AG04449 (cell line): ENCODE measurements around the gene RPL32.
"Not testable (repeated sequence)": the region's sequence is repeated elsewhere in the genome, so short reads cannot be mapped to it uniquely, and the experiment has no call there.

ENCODE experiments used
- CTCF ChIA-PET: fragments of 350-600 bp; formaldehyde crosslinking; extraction: SDS; loops from one replicate; lab custom pipeline; 2021; ENCODE audit warnings: antibody characterized with exemption; lab: Yijun Ruan, JAX
- POLR2A ChIA-PET: fragments of 400-600, 350-600 bp; formaldehyde crosslinking; extraction: SDS; loops from one replicate; lab custom pipeline; 2020; ENCODE audit warnings: antibody characterized with exemption, inconsistent platforms; lab: Yijun Ruan, JAX
- DNase-seq: peaks from one replicate; pipeline ENCODE4 v3.0.0-alpha.2; 2010; ENCODE audit warnings: low read depth, low spot score
- H3K4me3 ChIP-seq: 2 replicates; pipeline ENCODE4 v1.5.1; 2011; ENCODE audit warnings: low read depth, mild to moderate bottlenecking, control low read depth, low read length
- CTCF ChIP-seq: IDR thresholded peaks from one replicate; pipeline ENCODE4 v1.5.1; 2011; ENCODE audit warnings: mild to moderate bottlenecking, moderate library complexity, low read length, control low read depth, inconsistent platforms; ENCODE audit not compliant: insufficient read depth; ENCODE audit errors: missing control alignments

Gene RPL32

DNA sequence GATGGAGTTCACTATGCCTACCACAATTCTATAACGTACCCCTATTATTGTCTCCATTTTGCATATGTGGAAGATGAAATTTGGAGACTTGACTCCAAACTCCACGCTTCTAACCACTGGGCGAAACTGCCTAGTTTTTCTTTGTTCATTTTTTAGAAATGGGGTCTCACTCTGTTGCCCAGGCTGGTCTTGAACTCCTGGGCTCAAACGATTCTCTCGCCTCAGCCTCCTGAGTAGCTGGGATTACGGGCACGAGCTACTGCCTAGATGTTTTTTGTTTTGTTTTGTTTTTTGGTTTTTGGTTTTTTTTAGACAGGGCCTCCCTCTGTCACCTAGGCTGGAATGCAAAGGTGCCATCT lies 584 bp upstream of the RPL32 start:
- ChIA-PET POLR2A (interaction anchor here (0.7 to 2.1 kb wide), 3 partner anchors 9 to 12 kb away, joined by 3 to 7 read pairs (median 5); no protein-coding TSS in a partner anchor), CTCF (interaction anchor here (0.7 to 4.6 kb wide), 39 partner anchors 11 to 283 kb away, joined by 3 to 85 read pairs (median 5); partner anchors contain the start of genes CAND2 and RAF1)
- TF ChIP-seq CTCF = no peak
- H3K4me3 ChIP-seq = 0 out of 2 replicates have a peak overlapping the region, but pooled peaks have one; percentile 21
- no peak for DNase-seq

DNA sequence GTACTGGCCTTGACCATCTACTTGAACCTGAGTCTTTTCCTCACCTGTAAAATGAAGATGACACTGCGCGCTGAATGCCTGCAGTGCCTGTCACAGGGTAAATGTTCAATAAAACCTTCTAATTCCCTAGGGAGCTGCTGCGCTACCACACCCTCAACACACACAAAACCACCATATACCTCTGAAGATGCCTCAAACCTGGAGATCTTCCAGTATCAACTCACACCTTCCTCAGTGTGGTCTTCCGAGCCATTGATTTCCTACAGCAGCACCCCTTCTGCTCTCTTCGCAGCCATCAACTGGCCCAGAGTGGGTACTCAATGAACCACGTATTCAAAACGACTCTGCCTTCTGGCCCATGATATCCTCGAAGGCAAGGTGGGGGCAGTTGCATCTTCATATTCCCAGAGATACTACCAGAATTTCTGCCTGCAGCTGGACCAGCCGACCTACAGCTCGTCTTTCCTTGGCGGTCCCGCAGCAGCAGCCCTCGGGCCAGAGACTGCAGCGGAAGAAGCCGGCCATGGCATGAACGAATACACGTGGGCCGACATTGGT lies 695 bp downstream of the RPL32 start:
- ChIA-PET CTCF (interaction anchor here (0.6 to 4.6 kb wide), 19 partner anchors 11 to 165 kb away, joined by 3 to 85 read pairs (median 7); partner anchors contain the start of gene CAND2), POLR2A (interaction anchor here (0.6 to 2.1 kb wide), 5 partner anchors 8 to 158 kb away, joined by 3 to 7 read pairs (median 4); no protein-coding TSS in a partner anchor)
- DNase-seq = no peak
- no peak for TF ChIP-seq CTCF
- peak overlapping the region; percentile 98 for H3K4me3 ChIP-seq

- ChIA-PET CTCF (interaction anchor here (0.6 to 4.6 kb wide), 8 partner anchors 11 to 133 kb away, joined by 3 to 85 read pairs (median 8); partner anchors contain the start of gene CAND2), POLR2A (interaction anchor here (0.6 to 1.8 kb wide), 2 partner anchors 10 to 144 kb away, joined by 3 to 5 read pairs; no protein-coding TSS in a partner anchor)
- DNase-seq = not testable (repeated sequence)
- peak overlapping the region; percentile 98 for H3K4me3 ChIP-seq
Measured at GRCh38 chr3:12840148-12840547, 1.2 kb downstream of the RPL32 start.

DNA sequence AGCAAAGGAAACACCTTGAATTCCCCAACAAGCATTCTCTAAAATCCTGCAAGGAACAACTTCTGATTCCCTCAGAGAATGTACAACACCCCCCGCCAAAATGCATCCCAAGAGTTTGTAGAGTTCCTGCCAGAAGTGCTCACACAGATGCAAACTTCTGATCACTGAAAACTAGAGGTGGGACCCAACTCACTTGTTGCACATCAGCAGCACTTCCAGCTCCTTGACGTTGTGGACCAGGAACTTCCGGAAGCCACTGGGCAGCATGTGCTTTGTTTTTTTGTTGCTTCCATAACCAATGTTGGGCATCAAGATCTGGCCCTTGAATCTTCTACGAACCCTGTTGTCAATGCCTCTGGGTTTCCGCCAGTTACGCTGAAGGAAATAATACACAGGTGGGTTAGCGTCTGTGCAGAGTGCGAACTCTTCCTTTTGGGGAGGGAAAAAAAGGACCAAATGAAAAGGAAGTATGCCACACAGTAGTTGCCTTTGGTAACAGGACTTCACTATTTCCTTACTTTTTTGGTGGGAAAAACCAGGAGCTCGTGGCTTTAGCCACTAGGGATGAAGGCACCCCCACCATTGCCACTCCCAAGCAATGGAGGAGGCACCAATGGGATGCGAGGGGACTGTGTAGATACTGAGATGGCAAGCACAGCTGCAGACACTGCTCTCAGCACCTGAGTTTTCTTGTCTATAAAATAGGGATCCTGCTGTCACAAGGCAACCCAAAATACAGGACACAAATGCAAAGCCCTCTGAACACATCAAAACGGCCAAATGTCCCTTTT lies 2.0 kb downstream of the RPL32 start:
- ChIA-PET POLR2A (no interaction called here), CTCF (interaction anchor here (0.6 to 4.6 kb wide), 4 partner anchors 10 to 53 kb away, joined by 3 to 85 read pairs (median 6); no protein-coding TSS in a partner anchor)
- DNase-seq = no peak
- peak overlapping the region; percentile 98 for H3K4me3 ChIP-seq
- TF ChIP-seq CTCF = no peak

- DNase-seq = no peak
- ChIA-PET CTCF (interaction anchor here (0.7 to 4.6 kb wide), 6 partner anchors 8 to 53 kb away, joined by 3 to 85 read pairs (median 3); no protein-coding TSS in a partner anchor), POLR2A (interaction anchor here (1.5 kb wide), 1 partner anchor 12 kb away, joined by 3 read pairs; no protein-coding TSS in a partner anchor)
- H3K4me3 ChIP-seq = peak overlapping the region; percentile 6; the same call in 1 of the 2 replicates
- no peak for TF ChIP-seq CTCF
Measured at GRCh38 chr3:12838179-12838965, 3.0 kb downstream of the RPL32 start.
